ENCODE data around the gene EPB41L2.

GRCh38 chr6:131058236-131058635 lies 4.8 kb downstream of the EPB41L2 start:
- TF ChIP-seq CTCF (conservative IDR thresholded peaks at IDR 0.05 in 1 of 2, IDR thresholded peaks at IDR 0.05 in 1 of 2; ENCODE audit: low read depth in 1 of 2, low read length in 2 of 2) (no peak), EZH2 (IDR thresholded peaks at IDR 0.05; ENCODE audit: low read length, missing control alignments) (no peak)
